K562 (cell line): ENCODE results near the gene SLC39A3. TPM values are rescaled to one million over a fixed set of nuclear protein-coding genes. Genes with fewer than 3 reads are reported as not detected.

Experiments used
- ATAC-seq: fragments of 200-7000 bp; cut with Tn5 transposase; 3 replicates; pipeline ENCODE4 v1.9.1; 2020; ENCODE audit warnings: moderate library complexity
- BruUV-seq: library from RNA; stranded (reverse); fragments of 400-500 nt; replicated peaks from 2 replicates; lab custom pipeline; 2021; lab: Mats Ljungman, UMichigan
- CTCF ChIA-PET: fragments of 300-600 bp; formaldehyde crosslinking; extraction: SDS; loops from one replicate; lab custom pipeline; 2021; ENCODE audit warnings: low intra/inter-chr PET ratio; lab: Yijun Ruan, JAX
- POLR2A ChIA-PET: fragments of 300-600, 350-650 bp; sonication (Branson Sonifier 250); formaldehyde crosslinking; extraction: SDS; loops from one replicate; lab custom pipeline; 2021; ENCODE audit warnings: antibody characterized with exemption, inconsistent platforms; lab: Yijun Ruan, JAX
- DNase-seq, 4 experiments: peaks; one replicate each; pipeline versions ENCODE4 v3.0.0 to v3.0.0-alpha.2; 2011 to 2018; ENCODE audit warnings: low spot score in 3 of 4, mixed read lengths in 3 of 4; ENCODE audit errors: extremely low read depth in 1 of 4
- FAIRE-seq: peaks from 2 replicates; lab custom pipeline; 2011; peaks lifted over from hg19 to GRCh38; lab: Jason Lieb, UNC
- H2AFZ ChIP-seq: 2 replicates; pipeline ENCODE4 v1.6.0; 2011; ENCODE audit warnings: low read depth, low read length, control low read depth, inconsistent platforms
- H3K27ac ChIP-seq: fragments of 200-600 bp; 3 replicates; pipeline ENCODE4 v1.8.0; 2011; ENCODE audit warnings: low read depth, mild to moderate bottlenecking, control low read depth, inconsistent platforms, low read length, moderate library complexity, mixed read lengths; ENCODE audit errors: extremely low read depth
- H3K27me3 ChIP-seq, 2 experiments: fragments of 300-600 bp in 1 of 2; 2 replicates in 1 of 2; 3 replicates in 1 of 2; pipeline versions ENCODE4 v1.6.0 to v1.8.0; 2011; ENCODE audit warnings: inconsistent platforms in 2 of 2, low read length in 2 of 2, mild to moderate bottlenecking in 1 of 2, mixed read lengths in 1 of 2, moderate library complexity in 1 of 2; ENCODE audit not compliant: control insufficient read depth in 2 of 2, insufficient read depth in 2 of 2
- H3K36me3 ChIP-seq: fragments of 300-600 bp; 3 replicates; pipeline ENCODE4 v1.8.0; 2011; ENCODE audit warnings: mild to moderate bottlenecking, low read length, inconsistent platforms; ENCODE audit not compliant: control insufficient read depth, insufficient read depth
- H3K4me1 ChIP-seq, 2 experiments: fragments of 200-600 bp in 1 of 2; replicated peaks in 1 of 2; 2 replicates in 1 of 2; 3 replicates in 1 of 2; pipeline versions ENCODE4 v1.5.1 to v1.8.0; 2011; ENCODE audit warnings: inconsistent platforms in 2 of 2, low read length in 2 of 2, mild to moderate bottlenecking in 1 of 2, mixed read lengths in 1 of 2, moderate library complexity in 1 of 2; ENCODE audit not compliant: control insufficient read depth in 2 of 2, insufficient read depth in 2 of 2
- H3K4me2 ChIP-seq: 2 replicates; pipeline ENCODE4 v1.6.1; 2011; ENCODE audit warnings: low read length, control low read depth, inconsistent platforms, mixed read lengths; ENCODE audit not compliant: insufficient read depth
- H3K4me3 ChIP-seq: fragments of 200-600 bp; sonication (generic), shearing (Covaris generic); 2 replicates; pipeline ENCODE4 v1.5.1; 2016; ENCODE audit warnings: control low read depth, inconsistent platforms
- H3K79me2 ChIP-seq: fragments of 200-600 bp; 3 replicates; pipeline ENCODE4 v1.8.0; 2011; ENCODE audit warnings: low read length, inconsistent platforms; ENCODE audit not compliant: control insufficient read depth, insufficient read depth
- H3K9ac ChIP-seq, 2 experiments: 2 replicates each; pipeline versions ENCODE4 v1.6.0 to v1.6.1; 2011; ENCODE audit warnings: low read depth in 2 of 2, low read length in 2 of 2, control low read depth in 1 of 2, inconsistent platforms in 1 of 2, mild to moderate bottlenecking in 1 of 2, mixed read lengths in 1 of 2; ENCODE audit not compliant: insufficient read depth in 1 of 2
- H3K9me1 ChIP-seq: one replicate; pipeline ENCODE4 v1.6.0; 2011; ENCODE audit warnings: inconsistent platforms, mild to moderate bottlenecking, low read length, moderate library complexity; ENCODE audit not compliant: control insufficient read depth, insufficient read depth
- H3K9me3 ChIP-seq: replicated peaks from 2 replicates; pipeline ENCODE4 v1.5.1; 2011; ENCODE audit warnings: low read depth, low read length, inconsistent platforms; ENCODE audit not compliant: control insufficient read depth, insufficient read depth
- H4K20me1 ChIP-seq: replicated peaks from 2 replicates; pipeline ENCODE4 v1.6.1; 2011; ENCODE audit warnings: low read length, inconsistent platforms, mixed read lengths; ENCODE audit not compliant: control insufficient read depth, insufficient read depth
- BDP1 ChIP-seq: IDR thresholded peaks from 3 replicates; pipeline ENCODE4 v1.6.1; 2011; ENCODE audit not compliant: insufficient read length, insufficient read depth
- GATAD2A ChIP-seq: fragments of 450-650 bp; IDR thresholded peaks from 2 replicates; pipeline ENCODE4 v1.6.1; 2017
- GATAD2B ChIP-seq: fragments of 450-650 bp; IDR thresholded peaks from 2 replicates; pipeline ENCODE4 v1.6.1; 2017; ENCODE audit warnings: mild to moderate bottlenecking, borderline replicate concordance
- GMEB1 ChIP-seq: fragments of 250-450 bp; sonication (Bioruptor Pico); IDR thresholded peaks from 2 replicates; pipeline ENCODE4 v1.4.0; 2020; ENCODE audit warnings: mild to moderate bottlenecking
- KDM2B ChIP-seq: fragments of 250-450 bp; sonication (Bioruptor Pico); IDR thresholded peaks from 2 replicates; pipeline ENCODE4 v1.8.0; 2021; ENCODE audit warnings: mild to moderate bottlenecking, moderate library complexity
- ZBTB2 ChIP-seq: fragments of 450-650 bp; IDR thresholded peaks from 2 replicates; pipeline ENCODE4 v1.6.1; 2016; ENCODE audit warnings: antibody characterized with exemption
- ZNF143 ChIP-seq: sonication (generic); formaldehyde crosslinking; IDR thresholded peaks from 2 replicates; pipeline ENCODE4 v1.9.0; 2022; ENCODE audit warnings: mild to moderate bottlenecking, missing genetic modification reagents
- WGBS: fragments of 100-300 bp; shearing (Covaris generic); methylation state at CpG from one replicate; pipeline ENCODE4 v1.1.6; 2016; ENCODE audit warnings: low coverage, mixed read lengths; ENCODE audit not compliant: insufficient coverage; ENCODE audit errors: missing lambda C conversion rate; 5-methylcytosine and 5-hydroxymethylcytosine counted together
- in situ Hi-C: fragments of 300-500 bp; cut with MboI; formaldehyde crosslinking; loops from 4 replicates; pipeline ENCODE4 v1.15.0; 2018; ENCODE audit warnings: inconsistent platforms, mixed read lengths
- intact Hi-C: fragments of 100-400 bp; cut with micrococcal nuclease; formaldehyde crosslinking; loops from 2 replicates; pipeline ENCODE4 v1.14.2; 2022
- polyA plus RNA-seq, 8 experiments: library from polyadenylated mRNA; depleted of rRNA in 4 of 8; stranded (reverse) in 5 of 8; unstranded in 3 of 8; fragments of >200 nt; fragmentation: Nextera tagmentation in 2 of 8; fragmentation: Illumina TruSeq in 1 of 8; extraction: Ambion mirVana in 2 of 8; extraction: Trizol in 1 of 8; gene quantifications; 2 replicates each; pipeline versions ENCODE4 v1.2.1 to v1.2.3, GENCODE V29; 2011 to 2014; ENCODE audit warnings: inconsistent platforms in 1 of 8, missing spikeins in 1 of 8
- total RNA-seq, 7 experiments: library from RNA; depleted of rRNA in 6 of 7; stranded (reverse); fragments of >200 nt in 6 of 7; fragmentation: Illumina TruSeq in 2 of 7; extraction: Trizol in 2 of 7; gene quantifications; 2 replicates each; pipeline versions ENCODE4 v1.2.1 to v1.2.3, GENCODE V29; 2011 to 2021; ENCODE audit warnings: low replicate concordance in 1 of 7
- TF ChIP-seq, protein P1 (sequence below): fragments of 250-450 bp; sonication (Bioruptor Pico); IDR thresholded peaks from 2 replicates; pipeline ENCODE4 v1.4.0; 2020; ENCODE audit warnings: mild to moderate bottlenecking, moderate library complexity
- TF ChIP-seq, protein P2 (sequence below): fragments of 250-450 bp; sonication (Bioruptor Pico); IDR thresholded peaks from 2 replicates; pipeline ENCODE4 v1.8.0; 2021; ENCODE audit warnings: mild to moderate bottlenecking, moderate library complexity
- TF ChIP-seq, protein P3 (sequence below): fragments of 250-450 bp; sonication (Bioruptor Pico); IDR thresholded peaks from 2 replicates; pipeline ENCODE4 v1.5.0; 2022; ENCODE audit warnings: mild to moderate bottlenecking

The SLC39A3 gene
- total and polyA plus RNA-seq, 9 of the 15 experiments (the other 6 are each of a cell fraction or from before 2014, with no cell fraction given) = 2.3 to 215 (median 127) TPM

GRCh38 chr19:2726160-2726855 lies 13.5 kb downstream of the SLC39A3 start (continued):
- TF ChIP-seq, protein P1, sequence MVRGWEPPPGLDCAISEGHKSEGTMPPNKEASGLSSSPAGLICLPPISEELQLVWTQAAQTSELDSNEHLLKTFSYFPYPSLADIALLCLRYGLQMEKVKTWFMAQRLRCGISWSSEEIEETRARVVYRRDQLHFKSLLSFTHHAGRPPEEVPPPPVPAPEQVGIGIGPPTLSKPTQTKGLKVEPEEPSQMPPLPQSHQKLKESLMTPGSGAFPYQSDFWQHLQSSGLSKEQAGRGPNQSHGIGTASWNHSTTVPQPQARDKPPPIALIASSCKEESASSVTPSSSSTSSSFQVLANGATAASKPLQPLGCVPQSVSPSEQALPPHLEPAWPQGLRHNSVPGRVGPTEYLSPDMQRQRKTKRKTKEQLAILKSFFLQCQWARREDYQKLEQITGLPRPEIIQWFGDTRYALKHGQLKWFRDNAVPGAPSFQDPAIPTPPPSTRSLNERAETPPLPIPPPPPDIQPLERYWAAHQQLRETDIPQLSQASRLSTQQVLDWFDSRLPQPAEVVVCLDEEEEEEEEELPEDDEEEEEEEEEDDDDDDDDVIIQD (CRISPR knock-in tag) = no peak
- no peak for TF ChIP-seq ZNF143 (CRISPR knock-in tag)

DNA sequence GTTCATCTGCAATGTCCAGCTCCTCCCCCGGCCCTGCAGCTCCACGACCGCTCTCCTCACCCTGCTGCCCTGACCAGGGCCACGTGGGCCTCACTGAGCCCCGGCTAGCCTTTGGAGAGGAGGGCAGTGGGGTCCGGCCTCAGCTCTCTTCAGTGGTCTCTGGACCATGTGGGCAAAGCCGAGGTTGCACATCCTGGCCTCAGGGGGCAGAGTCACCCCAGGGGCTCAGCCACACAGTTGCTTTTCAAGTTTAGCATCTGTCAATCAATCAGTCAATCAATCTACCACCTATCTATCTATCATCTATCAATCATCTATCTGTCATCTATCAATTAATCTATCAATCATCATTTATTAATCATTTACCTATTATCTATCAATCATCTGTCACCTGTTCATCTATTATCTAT lies 15.7 kb downstream of the SLC39A3 start:
- Histone ChIP-seq H3K9me1 (peaks cover 5% of the 10 kb centered on the region), H3K36me3 (no peaks in the 10 kb centered on the region), H3K4me3 (no peak overlapping the region), H3K4me2 (no peak overlapping the region), H3K9me3 (no peaks in the 10 kb centered on the region), H3K79me2 (no peaks in the 10 kb centered on the region), H2AFZ (peak overlapping the region; percentile 49; the same call in 1 of the 2 replicates), H3K4me1 (peaks cover 17 to 71% of the 10 kb centered on the region in 2 experiments), H4K20me1 (peaks cover 10% of the 10 kb centered on the region; the same call in 1 of the 2 replicates), H3K27ac (no peak overlapping the region; the same call in 2 of the 3 replicates), H3K9ac (peak overlapping the region in 1 of 2 experiments; percentile 91; a peak in 1 of 4 replicates), H3K27me3 (peaks cover 2 to 10% of the 10 kb centered on the region in 2 experiments; a peak in 2 of 5 replicates)
- intact Hi-C loops (no loop called here), in situ Hi-C loops (no loop called here)
- POLR2A ChIA-PET = interaction anchor here (0.6 to 1.6 kb wide), 3 partner anchors 10 to 101 kb away, joined by 3 to 5 read pairs (median 4); no protein-coding TSS in a partner anchor
- no peak for ATAC-seq
- BruUV-seq = no TSS peak
- no peak for DNase-seq
- no peak for FAIRE-seq
- CTCF ChIA-PET = no interaction called here
- 40% methylated on average over 7 of the region's 7 CpGs for WGBS
- TF ChIP-seq BDP1 (no peak), GATAD2B (peak; percentile 79; the same call in 1 of the 2 replicates), GATAD2A (0 out of 2 replicates have a peak, but pooled peaks have one; percentile 23), KDM2B (no peak), GMEB1 (CRISPR knock-in tag) (no peak), ZBTB2 (peak; percentile 92)
- TF ChIP-seq, protein P2, sequence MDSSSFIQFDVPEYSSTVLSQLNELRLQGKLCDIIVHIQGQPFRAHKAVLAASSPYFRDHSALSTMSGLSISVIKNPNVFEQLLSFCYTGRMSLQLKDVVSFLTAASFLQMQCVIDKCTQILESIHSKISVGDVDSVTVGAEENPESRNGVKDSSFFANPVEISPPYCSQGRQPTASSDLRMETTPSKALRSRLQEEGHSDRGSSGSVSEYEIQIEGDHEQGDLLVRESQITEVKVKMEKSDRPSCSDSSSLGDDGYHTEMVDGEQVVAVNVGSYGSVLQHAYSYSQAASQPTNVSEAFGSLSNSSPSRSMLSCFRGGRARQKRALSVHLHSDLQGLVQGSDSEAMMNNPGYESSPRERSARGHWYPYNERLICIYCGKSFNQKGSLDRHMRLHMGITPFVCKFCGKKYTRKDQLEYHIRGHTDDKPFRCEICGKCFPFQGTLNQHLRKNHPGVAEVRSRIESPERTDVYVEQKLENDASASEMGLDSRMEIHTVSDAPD (CRISPR knock-in tag) = no peak
- TF ChIP-seq, protein P3, sequence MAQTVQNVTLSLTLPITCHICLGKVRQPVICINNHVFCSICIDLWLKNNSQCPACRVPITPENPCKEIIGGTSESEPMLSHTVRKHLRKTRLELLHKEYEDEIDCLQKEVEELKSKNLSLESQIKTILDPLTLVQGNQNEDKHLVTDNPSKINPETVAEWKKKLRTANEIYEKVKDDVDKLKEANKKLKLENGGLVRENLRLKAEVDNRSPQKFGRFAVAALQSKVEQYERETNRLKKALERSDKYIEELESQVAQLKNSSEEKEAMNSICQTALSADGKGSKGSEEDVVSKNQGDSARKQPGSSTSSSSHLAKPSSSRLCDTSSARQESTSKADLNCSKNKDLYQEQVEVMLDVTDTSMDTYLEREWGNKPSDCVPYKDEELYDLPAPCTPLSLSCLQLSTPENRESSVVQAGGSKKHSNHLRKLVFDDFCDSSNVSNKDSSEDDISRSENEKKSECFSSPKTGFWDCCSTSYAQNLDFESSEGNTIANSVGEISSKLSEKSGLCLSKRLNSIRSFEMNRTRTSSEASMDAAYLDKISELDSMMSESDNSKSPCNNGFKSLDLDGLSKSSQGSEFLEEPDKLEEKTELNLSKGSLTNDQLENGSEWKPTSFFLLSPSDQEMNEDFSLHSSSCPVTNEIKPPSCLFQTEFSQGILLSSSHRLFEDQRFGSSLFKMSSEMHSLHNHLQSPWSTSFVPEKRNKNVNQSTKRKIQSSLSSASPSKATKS (CRISPR knock-in tag) = no peak
